Stimulated activated CD4-positive, alpha-beta T cell treated with anti-CD3 and anti-CD28 coated beads, Interleukin-1b, Interleukin-23, amount 100 ng/mL, for 4 hours (primary cell): Measurements from ENCODE around the gene WDCP.
A peak's percentile ranks its signal among the peaks of the same experiment; 100 is the strongest.
"Not testable (repeated sequence)": the region's sequence is repeated elsewhere in the genome, so short reads cannot be mapped to it uniquely, and the experiment has no call there.

ENCODE experiments used
- DNase-seq, 2 donors: peaks; one replicate each; pipeline ENCODE4 v3.0.0-alpha.2; 2020; ENCODE audit warnings: low read depth in 2 of 2

Gene WDCP

GRCh38 chr2:24058564-24059271 lies 11.5 kb upstream of the WDCP start:
- no peak for DNase-seq

DNA sequence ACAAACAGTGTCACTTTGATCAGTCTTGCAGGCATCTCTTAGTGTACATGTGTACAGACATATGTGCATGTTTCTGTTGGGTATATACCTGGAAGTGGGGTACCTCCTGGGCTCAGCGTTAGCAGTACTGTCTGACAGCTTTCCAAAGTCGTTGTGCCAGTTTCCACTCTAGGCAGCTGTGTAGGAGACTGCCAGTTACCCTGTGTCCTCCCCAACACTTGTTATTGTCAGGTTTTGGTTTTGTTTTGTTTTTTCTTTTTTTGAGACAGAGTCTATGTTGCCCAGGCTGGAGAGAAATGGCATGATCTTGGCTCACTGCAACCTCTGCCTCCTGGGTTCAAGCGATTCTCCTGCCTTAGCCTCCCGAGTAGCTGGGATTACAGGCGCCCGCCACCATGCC lies 8.6 kb upstream of the WDCP start:
- no peak for DNase-seq

DNA sequence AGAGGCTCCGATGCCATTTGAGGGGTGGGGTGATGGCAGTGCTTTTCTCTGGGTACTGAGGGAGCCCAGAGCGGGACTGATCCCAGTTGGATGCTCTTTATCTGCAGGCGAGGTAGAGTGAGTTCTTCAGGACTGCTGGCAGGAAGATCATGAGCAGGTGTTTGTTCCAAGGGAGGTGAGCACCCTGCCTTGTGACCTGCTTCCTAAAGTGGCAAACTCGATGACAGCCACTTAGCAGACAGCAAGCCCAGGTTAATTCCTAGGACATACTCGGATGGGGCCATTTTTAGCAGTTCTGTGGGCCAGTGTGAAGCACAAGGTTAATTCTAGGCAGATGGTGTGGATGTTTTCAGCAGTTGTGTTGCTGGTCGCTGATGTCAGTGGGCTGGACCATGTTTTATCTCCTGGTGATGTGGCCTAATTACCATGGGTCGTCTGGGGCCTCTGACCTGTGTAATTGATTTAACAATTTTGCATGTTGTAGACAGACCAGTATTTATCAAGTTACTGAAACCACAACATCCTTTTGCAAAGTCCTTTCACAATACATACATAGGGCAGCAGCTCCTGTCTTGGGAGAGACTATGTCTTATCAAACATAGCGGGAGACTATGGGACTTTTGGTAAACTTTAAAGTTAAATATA lies 7.3 kb upstream of the WDCP start:
- no peak for DNase-seq

GRCh38 chr2:24052951-24053350 lies 5.8 kb upstream of the WDCP start:
- DNase-seq, result no peak

- DNase-seq, result no peak
These were observed 4.6 kb upstream of the WDCP start for GRCh38 chr2:24051833-24052232.

DNA sequence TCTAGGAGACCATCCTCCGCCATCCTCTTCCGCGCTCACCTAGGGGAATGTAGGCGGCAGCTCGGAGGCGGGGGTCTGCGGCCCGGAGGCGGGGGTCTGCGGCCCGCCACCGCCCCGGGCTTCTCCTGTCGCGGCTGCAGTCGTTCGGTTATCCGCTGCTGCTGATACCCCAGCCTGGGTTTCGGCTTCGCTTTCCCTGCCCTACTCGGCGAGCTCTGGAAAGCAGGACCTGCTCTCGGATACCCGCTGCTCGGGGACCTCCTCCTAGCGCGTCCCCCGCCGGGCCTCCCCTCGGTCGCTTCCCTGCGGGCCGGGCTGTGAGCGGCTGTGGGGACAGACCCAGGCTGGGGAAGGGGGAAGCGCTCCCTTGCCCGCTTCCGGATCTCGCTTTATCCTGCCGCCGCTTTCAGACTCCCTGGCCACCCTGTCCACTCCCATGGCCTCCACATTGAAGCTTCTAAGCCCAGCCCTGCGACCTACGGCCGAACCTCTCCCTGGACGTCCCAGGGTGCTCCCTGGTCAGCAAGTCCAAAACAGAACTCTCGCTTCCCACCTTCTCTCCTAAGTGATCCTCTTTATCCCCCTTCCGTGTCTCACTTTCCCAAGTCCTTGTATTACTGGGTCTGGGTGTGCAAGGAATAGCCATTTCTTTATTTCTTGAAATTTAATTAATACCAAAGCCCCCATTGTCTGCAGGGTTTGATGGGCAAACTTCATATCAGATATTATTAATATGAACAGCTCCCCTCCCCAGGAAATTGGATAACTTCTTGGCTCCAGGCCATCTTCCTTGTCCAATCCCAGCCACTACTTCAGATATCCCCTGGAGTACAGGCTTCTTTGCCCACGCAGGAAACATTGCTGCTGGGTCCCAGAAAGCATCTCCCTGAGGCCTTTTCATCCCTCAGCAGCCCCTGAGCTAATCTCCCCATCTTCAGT lies 3.1 kb upstream of the WDCP start:
- no peak for DNase-seq

GRCh38 chr2:24049485-24050021 lies 2.4 kb upstream of the WDCP start, which contains the start of gene FKBP1B:
TSS of gene FKBP1B (plus strand) at chr2:24049741. CDS start at chr2:24049850, 109 bp downstream.
- DNase-seq, result peak; percentile 18 to 47

DNA sequence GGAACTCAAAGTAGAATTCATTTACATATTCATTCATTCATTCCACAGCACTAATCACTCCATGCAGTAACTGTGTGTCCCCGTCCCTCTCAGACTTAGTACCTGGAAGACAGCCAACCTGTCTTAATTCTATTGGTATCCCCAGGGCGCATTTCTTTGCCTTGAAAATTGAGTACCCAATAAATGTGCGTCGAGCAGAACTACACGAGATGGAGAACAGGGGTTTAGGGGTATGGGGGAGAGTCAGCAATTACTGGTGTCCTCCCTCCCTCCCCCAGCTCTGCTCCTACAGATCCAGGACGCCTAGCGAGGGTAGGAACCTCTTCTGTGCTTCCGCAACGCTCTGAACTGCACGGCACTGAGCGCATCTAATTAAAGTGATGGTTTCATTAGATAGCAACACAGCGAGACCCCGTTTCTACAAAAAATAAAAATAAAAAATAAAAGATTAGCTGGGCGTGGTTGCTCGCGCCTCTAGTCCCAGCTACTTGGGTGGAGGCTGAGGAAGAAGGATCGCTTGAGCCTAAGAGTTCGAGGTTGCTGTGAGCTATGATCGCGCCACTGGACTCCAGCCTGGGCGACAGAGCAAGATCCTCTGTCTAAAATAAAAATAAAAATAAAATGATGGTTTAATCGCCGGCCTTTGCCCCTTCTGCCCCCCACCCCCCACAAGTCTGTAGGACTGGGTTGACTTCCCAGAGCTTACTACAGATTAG lies 1.7 kb upstream of the WDCP start:
- no peak for DNase-seq

DNA sequence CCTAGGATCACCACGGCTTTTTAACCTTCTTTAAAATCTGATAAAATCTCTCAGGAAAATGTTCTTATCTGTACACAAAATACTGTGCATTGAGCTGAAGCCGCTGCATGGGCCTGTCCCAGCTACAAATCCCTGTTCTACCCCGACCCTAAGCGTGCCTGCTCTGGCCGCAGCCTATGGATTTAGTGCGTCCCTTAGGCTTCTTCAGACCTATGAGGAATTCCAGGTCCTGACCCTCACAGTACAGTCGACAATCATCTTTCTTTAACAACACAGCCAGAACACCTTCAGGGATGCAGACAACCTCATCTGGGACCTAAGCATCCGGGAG lies 477 bp upstream of the WDCP start:
- DNase-seq, result no peak

GRCh38 chr2:24046599-24046929 lies 627 bp downstream of the WDCP start:
- DNase-seq, result no peak

DNA sequence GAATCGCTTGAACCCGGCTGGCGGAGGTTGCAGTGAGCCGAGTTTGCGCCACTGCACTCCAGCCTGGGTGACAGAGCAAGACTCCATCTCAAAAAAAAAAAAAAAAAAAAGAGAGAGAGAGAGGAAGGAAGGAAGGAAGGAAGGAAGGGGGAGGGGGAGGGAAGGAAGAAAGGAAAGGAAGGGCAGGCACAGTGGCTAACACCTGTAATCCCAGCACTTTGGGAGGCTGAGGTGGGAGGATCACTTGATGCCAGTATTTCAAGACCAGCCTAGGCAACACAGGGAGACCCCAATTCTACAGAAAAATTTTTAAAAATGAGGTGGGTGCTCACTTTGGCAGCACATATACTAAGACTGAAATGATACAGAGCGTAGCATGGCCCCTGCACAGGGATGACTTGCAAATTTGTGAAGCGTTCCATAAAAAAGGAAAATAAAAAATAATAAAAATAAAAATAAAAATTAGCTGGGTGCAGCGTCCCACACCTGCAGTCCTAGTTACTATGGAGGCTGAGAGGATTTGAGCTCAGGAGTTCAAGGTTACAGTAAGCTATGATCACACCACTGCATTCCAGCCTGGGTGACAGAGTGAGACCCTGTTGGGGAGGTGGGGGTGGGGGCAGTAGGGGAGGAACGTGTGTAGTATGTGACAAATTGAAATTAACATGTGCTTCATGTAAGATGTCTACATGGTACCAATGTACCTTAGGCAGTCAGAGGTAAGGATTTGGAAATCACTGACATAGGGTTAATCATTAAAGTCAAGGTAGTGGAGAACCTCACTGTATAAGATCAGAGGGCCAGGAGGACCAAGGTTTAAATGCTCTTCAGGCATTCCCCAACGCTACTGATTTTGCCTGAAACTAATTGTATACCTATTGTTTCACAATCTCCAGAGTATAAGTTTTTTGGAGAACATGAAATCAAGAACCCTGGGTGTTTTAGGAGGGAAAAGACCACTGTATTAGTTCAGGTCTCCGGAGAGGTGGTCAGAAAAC lies 1.4 kb downstream of the WDCP start:
- DNase-seq, result no peak

DNA sequence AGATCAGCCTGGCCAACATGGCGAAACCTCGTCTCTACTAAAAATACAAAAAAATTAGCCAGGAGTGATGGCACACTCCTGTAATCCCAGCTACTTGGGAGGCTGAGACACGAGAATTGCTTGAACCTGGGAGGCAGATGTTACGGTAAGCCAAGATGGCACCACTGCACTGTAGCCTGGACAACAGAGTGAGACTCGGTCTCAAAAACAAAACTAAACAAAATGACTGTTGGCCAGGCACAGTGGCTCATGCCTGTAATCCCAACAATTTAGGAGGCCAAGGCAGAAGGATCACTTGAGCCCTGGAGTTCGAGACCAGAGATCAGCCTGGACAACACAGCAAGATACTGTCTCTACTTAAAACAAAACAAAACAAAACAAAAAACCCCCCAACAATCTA lies 4.1 kb downstream of the WDCP start:
- not testable (repeated sequence) for DNase-seq

GRCh38 chr2:24040511-24040910 lies 6.7 kb downstream of the WDCP start:
- no peak for DNase-seq

DNA sequence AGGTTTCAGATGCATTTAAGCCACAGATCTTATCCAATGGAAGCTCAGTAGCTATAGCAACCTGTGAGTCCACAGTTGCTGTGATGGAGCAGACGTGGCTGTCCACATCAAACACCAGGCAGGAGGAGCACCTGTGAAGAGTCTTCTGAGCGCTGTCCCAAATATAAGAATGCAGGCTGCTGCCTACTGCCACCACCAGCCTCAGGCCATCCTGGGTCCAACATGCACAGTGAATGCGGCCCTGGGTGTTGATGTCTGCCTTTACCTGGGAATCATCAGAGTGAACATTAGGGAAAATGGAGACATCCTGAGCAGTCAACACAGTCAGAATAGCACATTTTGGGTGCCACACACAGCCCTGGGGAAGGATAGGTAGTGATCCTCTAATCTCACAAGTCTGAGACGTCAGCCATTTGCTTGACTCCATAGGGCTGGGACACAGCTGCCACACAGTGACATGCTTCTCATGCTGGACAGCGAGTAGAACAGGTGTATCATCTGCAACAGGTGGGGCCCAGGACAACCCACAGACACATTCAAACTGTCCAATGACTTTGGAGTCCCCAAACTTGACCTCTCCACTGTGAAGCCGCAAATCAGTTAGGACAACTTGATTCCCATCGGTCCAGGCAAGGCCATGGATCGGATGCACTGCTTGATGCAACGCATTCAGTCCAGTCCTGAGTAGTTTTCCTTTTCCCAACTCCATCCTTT lies 8.2 kb downstream of the WDCP start:
- DNase-seq, result no peak

DNA sequence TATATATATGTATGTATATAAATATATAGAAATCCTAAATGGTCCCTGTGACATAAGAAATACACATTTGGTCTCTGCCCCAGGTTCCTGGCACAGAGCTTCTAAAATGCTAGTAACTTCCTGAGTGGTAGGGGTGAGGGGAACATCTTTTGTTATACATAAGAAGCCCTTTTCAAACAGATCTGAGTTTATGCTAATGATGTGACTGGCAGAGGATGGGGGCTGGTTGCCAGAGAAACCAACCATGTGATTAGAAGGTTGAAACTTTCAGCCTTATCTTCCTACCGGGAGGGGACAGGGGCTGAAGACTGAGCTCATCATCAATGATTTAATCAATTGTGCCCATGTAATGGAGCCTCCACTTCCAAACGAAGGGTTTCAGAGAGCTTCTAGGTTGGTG lies 21.0 kb downstream of the WDCP start:
- no peak for DNase-seq

DNA sequence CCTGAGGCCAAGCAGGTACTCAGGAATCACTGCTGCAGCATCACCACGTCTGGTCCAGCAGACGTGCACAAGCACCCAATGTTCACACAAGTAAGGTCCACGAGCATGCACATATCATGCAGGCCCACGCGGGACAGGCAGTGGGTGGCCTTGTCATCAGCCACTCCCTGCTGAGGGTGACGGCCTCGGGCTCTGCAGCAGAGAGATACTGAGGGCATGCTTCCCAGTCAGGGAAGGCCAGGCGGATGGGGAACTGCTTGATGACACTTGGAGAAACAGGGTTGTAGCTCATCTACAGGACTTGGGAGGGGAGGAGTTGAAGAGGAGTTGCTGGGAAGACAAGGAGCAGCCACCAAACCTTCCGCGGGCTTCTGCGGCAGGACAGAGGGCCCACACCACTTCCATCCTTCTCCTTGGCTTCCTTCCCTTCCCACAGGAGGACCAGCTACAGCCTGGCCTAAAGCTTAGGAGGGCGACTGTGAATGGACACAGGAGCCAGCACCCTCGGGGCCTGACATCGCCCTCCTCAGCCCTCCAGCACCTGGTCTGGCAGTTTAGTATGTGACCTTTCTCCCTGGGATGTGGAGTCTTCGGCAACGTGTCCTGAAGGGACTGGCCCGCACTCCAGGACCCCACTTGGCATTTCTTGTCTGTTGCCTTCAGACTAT lies 22.1 kb downstream of the WDCP start:
- DNase-seq, result no peak

DNA sequence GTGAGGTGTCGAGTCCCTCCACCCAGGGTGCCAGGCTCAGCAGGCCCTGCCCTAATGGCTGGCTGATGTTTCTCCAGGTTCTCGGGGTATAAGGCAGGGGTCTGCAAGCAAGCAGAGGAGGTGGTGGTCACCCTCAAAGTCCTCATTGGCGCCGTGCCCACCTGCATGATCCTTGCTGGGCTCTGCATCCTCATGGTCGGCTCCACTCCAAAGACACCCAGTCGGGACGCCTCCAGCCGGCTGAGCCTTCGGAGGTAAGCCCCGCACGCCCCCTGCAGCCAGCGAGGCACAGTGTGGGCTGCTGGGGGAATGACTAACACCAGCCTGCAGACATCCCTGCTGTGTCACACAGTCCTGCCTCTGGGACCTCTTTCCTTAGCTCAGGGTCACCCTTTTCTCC lies 23.2 kb downstream of the WDCP start:
- no peak for DNase-seq

- DNase-seq, result no peak
These were observed 24.1 kb downstream of the WDCP start for GRCh38 chr2:24022975-24023575.
